Measurements from ENCODE around the gene OR51B5. TPM values are rescaled to one million over a fixed set of nuclear protein-coding genes. Genes with fewer than 3 reads are reported as not detected.
"Not testable (repeated sequence)": the region's sequence is repeated elsewhere in the genome, so short reads cannot be mapped to it uniquely, and the experiment has no call there.

OR51B5 gene
- total RNA-seq, 2 donors from 2014 or later = not detected

DNA sequence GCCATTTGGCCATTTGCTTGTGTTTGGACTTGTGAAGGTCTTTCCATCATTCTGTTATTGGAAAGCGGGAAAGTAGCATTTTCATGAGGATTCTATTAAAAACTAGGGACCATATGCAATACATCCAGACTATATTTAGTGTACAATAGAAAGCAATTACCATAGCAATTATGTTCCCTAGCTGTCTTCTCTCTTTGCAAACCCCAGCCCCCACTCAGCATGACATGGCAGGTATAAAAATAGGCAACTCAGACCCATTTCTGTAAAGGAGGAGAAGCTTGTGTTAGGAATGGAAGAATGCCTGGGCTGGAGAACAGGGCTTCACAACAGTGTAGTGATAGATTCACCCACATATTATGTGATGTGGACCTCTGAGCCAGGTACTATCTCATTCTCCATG, 20.4 kb upstream of the OR51B5 start:
- no peak overlapping the region for H3K4me3 ChIP-seq
- no peaks in the 10 kb centered on the region for H3K4me1 ChIP-seq
- intact Hi-C loops (cut with DNase I) = no loop called here
- 94 to 100% methylated on average over 1 of the region's 1 CpG for WGBS, 2 donors
- H3K9me3 ChIP-seq = no peaks in the 10 kb centered on the region
- H3K27me3 ChIP-seq = no peaks in the 10 kb centered on the region
- DNase-seq (no peak), ATAC-seq (no peak)
- no peaks in the 10 kb centered on the region for H3K36me3 ChIP-seq (replicated peaks in 1 of 2; ENCODE audit: insufficient read depth in 1 of 2, low read depth in 2 of 2)
- TF ChIP-seq POLR2A (IDR thresholded peaks at IDR 0.05) = no peak
- TF ChIP-seq, protein P1, sequence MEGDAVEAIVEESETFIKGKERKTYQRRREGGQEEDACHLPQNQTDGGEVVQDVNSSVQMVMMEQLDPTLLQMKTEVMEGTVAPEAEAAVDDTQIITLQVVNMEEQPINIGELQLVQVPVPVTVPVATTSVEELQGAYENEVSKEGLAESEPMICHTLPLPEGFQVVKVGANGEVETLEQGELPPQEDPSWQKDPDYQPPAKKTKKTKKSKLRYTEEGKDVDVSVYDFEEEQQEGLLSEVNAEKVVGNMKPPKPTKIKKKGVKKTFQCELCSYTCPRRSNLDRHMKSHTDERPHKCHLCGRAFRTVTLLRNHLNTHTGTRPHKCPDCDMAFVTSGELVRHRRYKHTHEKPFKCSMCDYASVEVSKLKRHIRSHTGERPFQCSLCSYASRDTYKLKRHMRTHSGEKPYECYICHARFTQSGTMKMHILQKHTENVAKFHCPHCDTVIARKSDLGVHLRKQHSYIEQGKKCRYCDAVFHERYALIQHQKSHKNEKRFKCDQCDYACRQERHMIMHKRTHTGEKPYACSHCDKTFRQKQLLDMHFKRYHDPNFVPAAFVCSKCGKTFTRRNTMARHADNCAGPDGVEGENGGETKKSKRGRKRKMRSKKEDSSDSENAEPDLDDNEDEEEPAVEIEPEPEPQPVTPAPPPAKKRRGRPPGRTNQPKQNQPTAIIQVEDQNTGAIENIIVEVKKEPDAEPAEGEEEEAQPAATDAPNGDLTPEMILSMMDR (IDR thresholded peaks at IDR 0.05) = no peak
- H3K27ac ChIP-seq = no peak overlapping the region

DNA sequence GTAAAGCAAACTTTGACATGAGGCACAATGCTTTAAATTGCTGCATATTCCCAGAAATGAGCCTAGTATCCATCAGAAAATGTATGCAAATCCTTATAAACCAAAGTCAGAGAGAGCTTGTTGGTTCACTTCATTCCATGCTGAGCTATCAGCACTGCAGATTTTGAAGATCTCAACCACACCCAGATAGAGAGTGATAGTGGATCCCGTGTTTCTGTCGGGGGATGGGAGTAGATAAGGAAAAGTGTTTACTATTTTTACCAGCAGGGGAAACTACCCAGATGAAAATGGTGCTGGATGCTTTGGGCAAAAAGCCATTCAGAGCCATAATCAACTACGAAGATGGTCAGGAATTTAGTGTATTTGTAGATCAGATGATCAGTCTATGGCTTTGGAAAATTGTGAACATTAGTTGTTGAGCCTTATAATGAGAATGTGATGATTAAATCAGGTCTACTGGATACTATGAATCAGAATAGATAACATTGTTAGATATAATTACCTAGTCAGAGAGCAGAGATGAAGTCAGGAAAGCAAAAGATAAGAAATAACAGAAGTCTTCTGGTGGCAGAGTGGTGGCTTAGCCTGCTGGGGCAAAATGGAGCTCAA, 18.8 kb upstream of the OR51B5 start:
- Histone ChIP-seq H3K36me3 (replicated peaks in 1 of 2; ENCODE audit: insufficient read depth in 1 of 2, low read depth in 2 of 2) (no peaks in the 10 kb centered on the region), H3K9me3 (no peaks in the 10 kb centered on the region), H3K27ac (no peak overlapping the region), H3K27me3 (no peaks in the 10 kb centered on the region), H3K4me3 (no peak overlapping the region), H3K4me1 (no peaks in the 10 kb centered on the region)
- ATAC-seq (no peak), DNase-seq (no peak)
- intact Hi-C loops (cut with DNase I) = no loop called here
- TF ChIP-seq POLR2A (IDR thresholded peaks at IDR 0.05) = no peak
- TF ChIP-seq, protein P1 (IDR thresholded peaks at IDR 0.05) = no peak
- 31 to 51% methylated on average over 3 of the region's 3 CpGs for WGBS, 2 donors

DNA sequence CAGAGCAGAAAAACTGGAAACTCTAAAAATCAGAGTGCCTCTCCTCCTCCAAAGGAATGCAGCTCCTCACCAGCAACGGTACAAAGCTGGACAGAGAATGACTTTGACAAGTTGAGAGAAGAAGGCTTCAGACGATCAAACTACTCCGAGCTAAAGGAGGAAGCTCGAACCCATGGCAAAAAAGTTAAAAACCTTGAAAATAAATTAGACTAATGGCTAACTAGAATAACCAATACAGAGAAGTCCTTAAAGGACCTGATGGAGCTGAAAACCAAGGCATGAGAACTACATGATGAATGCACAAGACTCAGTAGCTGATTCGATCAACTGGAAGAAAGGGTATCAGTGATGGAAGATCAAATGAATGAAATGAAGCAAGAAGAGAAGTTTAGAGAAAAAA, 12.7 kb upstream of the OR51B5 start:
- 62 to 64% methylated on average over 5 of the region's 5 CpGs for WGBS, 2 donors
- H3K36me3 ChIP-seq (replicated peaks in 1 of 2; ENCODE audit: insufficient read depth in 1 of 2, low read depth in 2 of 2); DNase-seq; H3K4me1 ChIP-seq; H3K4me3 ChIP-seq; intact Hi-C loops (cut with DNase I); H3K27me3 ChIP-seq; H3K27ac ChIP-seq; H3K9me3 ChIP-seq; ATAC-seq: not testable (repeated sequence)

DNA sequence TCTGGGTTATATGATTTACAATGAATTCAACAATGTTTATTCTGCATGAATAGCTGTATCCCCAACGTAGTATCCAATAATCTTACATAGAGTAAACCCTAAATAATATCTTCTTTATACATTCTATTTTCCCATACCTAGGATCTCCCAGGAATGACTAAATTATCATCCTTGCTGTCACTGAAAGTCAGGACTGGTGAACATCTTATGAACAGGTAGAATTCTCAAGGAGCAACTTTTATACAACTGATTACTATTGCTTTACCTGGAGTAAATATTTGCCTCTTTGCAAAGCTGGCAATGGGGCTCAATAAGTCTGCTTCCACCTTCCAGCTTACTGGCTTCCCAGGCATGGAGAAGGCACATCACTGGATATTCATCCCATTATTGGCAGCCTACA, 7.9 kb upstream of the OR51B5 start, which contains the start of gene OR51B6:
Gene OR51B6, plus strand, starts transcription at position 301 of the 400 bp plus-strand sequence. Its CDS starts 0 bp downstream, at position 301.
- H3K4me3 ChIP-seq = no peak within 1 kb of the TSS
- no peaks in the 10 kb centered on the region for H3K4me1 ChIP-seq
- H3K9me3 ChIP-seq = no peaks in the 10 kb centered on the region
- ATAC-seq (no peak), DNase-seq (no peak)
- intact Hi-C loops (cut with DNase I) = no loop called here
- H3K27me3 ChIP-seq = no peaks in the 10 kb centered on the region
- H3K36me3 ChIP-seq (replicated peaks in 1 of 2; ENCODE audit: insufficient read depth in 1 of 2, low read depth in 2 of 2) = no peaks in the 10 kb centered on the region
- 41 to 57% methylated on average over 1 of the region's 1 CpG for WGBS, 2 donors
- no peak within 1 kb of the TSS for H3K27ac ChIP-seq
- no peak for TF ChIP-seq POLR2A (IDR thresholded peaks at IDR 0.05)
- TF ChIP-seq, protein P1 (IDR thresholded peaks at IDR 0.05) = no peak

DNA sequence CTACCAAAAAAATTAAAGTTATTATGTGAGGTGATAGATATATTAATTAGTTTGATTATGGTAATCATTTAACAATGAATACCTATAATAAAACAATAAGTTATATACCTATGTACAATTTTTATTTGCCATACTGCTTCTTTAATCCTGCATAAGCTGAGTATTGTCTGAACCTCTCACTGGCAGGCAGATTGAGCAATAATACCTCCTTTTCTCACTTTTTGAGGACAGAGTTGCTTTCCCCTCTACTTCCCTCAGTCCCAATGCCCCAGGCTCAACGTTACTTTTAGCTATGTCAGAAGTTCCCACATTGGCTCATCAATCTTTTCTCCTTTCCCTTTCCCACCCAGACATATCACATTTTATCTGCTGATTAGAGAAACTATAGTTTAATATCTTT, 6.2 kb upstream of the OR51B5 start:
- intact Hi-C loops (cut with DNase I) = no loop called here
- no peaks in the 10 kb centered on the region for H3K9me3 ChIP-seq
- WGBS, 2 donors = 30 to 34% methylated on average over 1 of the region's 1 CpG

More for the DNA sequence above, 6.2 kb upstream of the OR51B5 start:
- Histone ChIP-seq H3K27me3 (no peaks in the 10 kb centered on the region), H3K27ac (no peak overlapping the region), H3K36me3 (replicated peaks in 1 of 2; ENCODE audit: insufficient read depth in 1 of 2, low read depth in 2 of 2) (no peaks in the 10 kb centered on the region), H3K4me3 (no peak overlapping the region), H3K4me1 (no peaks in the 10 kb centered on the region)
- DNase-seq (no peak), ATAC-seq (no peak)
- no peak for TF ChIP-seq POLR2A (IDR thresholded peaks at IDR 0.05)
- TF ChIP-seq, protein P1 (IDR thresholded peaks at IDR 0.05) = no peak

Data from body of pancreas (tissue), 4 donors.